B cell (primary cell): ENCODE measurements around the gene XYLT1. TPM values are rescaled to one million over a fixed set of nuclear protein-coding genes. Genes with fewer than 3 reads are reported as not detected.

Source experiments
- ATAC-seq: fragments of 200-7000 bp; cut with Tn5 transposase; one replicate; pipeline ENCODE4 v1.10.0; 2021; ENCODE audit warnings: low read depth, mild to moderate bottlenecking, moderate number of reproducible peaks, moderate library complexity
- CTCF ChIA-PET: fragments of 350-600 bp; sonication (Branson Sonifier 250); formaldehyde crosslinking; loops from one replicate; lab custom pipeline; 2021; ENCODE audit warnings: antibody characterized with exemption, inconsistent platforms; lab: Charles Lee
- POLR2A ChIA-PET: fragments of 350-600 bp; sonication (Branson Sonifier 250); formaldehyde crosslinking; loops from one replicate; lab custom pipeline; 2021; ENCODE audit warnings: antibody characterized with exemption; lab: Charles Lee
- DNase-seq: peaks from one replicate; pipeline ENCODE4 v3.0.0; 2013
- H2AFZ ChIP-seq: 2 replicates; pipeline ENCODE4 v1.6.1; 2012; ENCODE audit warnings: mild to moderate bottlenecking, low read depth, low read length; ENCODE audit not compliant: insufficient read depth, poor library complexity, severe bottlenecking
- H3K27ac ChIP-seq, 2 donors: 1 replicate in 1 of 2; 2 replicates in 1 of 2; pipeline ENCODE4 v1.5.1; 2012 to 2013; ENCODE audit warnings: low read length in 2 of 2, mild to moderate bottlenecking in 2 of 2, moderate library complexity in 1 of 2
- H3K27me3 ChIP-seq, 4 experiments: fragments of 200-600 bp in 1 of 4; sonication (generic) in 1 of 4; replicated peaks in 1 of 4; 1 replicate in 2 of 4; 2 replicates in 2 of 4; pipeline versions ENCODE4 v1.6.1 to v1.7.0; 2013 to 2016; ENCODE audit warnings: low read length in 3 of 4, mild to moderate bottlenecking in 2 of 4, mixed read lengths in 1 of 4, moderate library complexity in 1 of 4; ENCODE audit not compliant: insufficient read depth in 4 of 4, control insufficient read depth in 3 of 4; ENCODE audit errors: control extremely low read depth in 1 of 4
- H3K36me3 ChIP-seq, 2 experiments: replicated peaks in 1 of 2; 1 replicate in 1 of 2; 2 replicates in 1 of 2; pipeline versions ENCODE4 v1.6.1 to v1.7.1; 2013; ENCODE audit warnings: low read length in 1 of 2; ENCODE audit not compliant: insufficient read depth in 2 of 2, control insufficient read depth in 1 of 2; ENCODE audit errors: control extremely low read depth in 1 of 2, extremely low read depth in 1 of 2
- H3K4me1 ChIP-seq, 2 donors: fragments of 200-600 bp in 1 of 2; sonication (generic) in 1 of 2; 1 replicate in 1 of 2; 2 replicates in 1 of 2; pipeline versions ENCODE4 v1.5.1 to v1.6.1; 2013 to 2017; ENCODE audit warnings: low read length in 2 of 2; ENCODE audit not compliant: control insufficient read depth in 2 of 2, insufficient read depth in 2 of 2
- H3K4me2 ChIP-seq: replicated peaks from 2 replicates; pipeline ENCODE3; 2012; ENCODE audit warnings: mild to moderate bottlenecking, low read depth, low read length; ENCODE audit not compliant: poor library complexity, severe bottlenecking
- H3K4me3 ChIP-seq, 5 experiments: fragments of 200-600 bp in 1 of 5; sonication (generic) in 1 of 5; 1 replicate in 3 of 5; 2 replicates in 2 of 5; pipeline versions ENCODE4 v1.5.1 to v1.7.0; 2011 to 2016; ENCODE audit warnings: low read length in 4 of 5, mild to moderate bottlenecking in 4 of 5, low read depth in 2 of 5, control low read depth in 1 of 5, moderate library complexity in 1 of 5; ENCODE audit not compliant: insufficient read depth in 1 of 5; ENCODE audit errors: control extremely low read depth in 1 of 5, extremely low read depth in 1 of 5
- H3K79me2 ChIP-seq: fragments of 200-600 bp; sonication (generic); one replicate; pipeline ENCODE4 v1.6.0; 2016; ENCODE audit warnings: low read length; ENCODE audit not compliant: control insufficient read depth, insufficient read depth
- H3K9ac ChIP-seq: fragments of 200-600 bp; sonication (generic); 2 replicates; pipeline ENCODE4 v1.6.1; 2017; ENCODE audit warnings: mild to moderate bottlenecking, low read length, moderate library complexity
- H3K9me3 ChIP-seq, 3 donors: one replicate each; pipeline versions ENCODE4 v1.6.1 to v1.7.1; 2013; ENCODE audit warnings: low read length in 2 of 3; ENCODE audit not compliant: control insufficient read depth in 2 of 3, insufficient read depth in 1 of 3; ENCODE audit errors: control extremely low read depth in 1 of 3
- H4K20me1 ChIP-seq: 2 replicates; pipeline ENCODE4 v1.6.0; 2012; ENCODE audit warnings: mild to moderate bottlenecking, low read length; ENCODE audit not compliant: insufficient read depth, control insufficient read depth, poor library complexity, severe bottlenecking
- H3K27ac Mint-ChIP-seq: one replicate; pipeline ENCODE4 v1.8.0; 2021; ENCODE audit warnings: mixed read lengths
- H3K27me3 Mint-ChIP-seq: one replicate; pipeline ENCODE4 v1.8.0; 2021; ENCODE audit warnings: mixed read lengths
- H3K4me1 Mint-ChIP-seq: one replicate; pipeline ENCODE4 v1.8.0; 2021; ENCODE audit warnings: mixed read lengths
- H3K4me3 Mint-ChIP-seq: one replicate; pipeline ENCODE4 v1.8.0; 2021; ENCODE audit warnings: mixed read lengths
- H3K9me3 Mint-ChIP-seq: one replicate; pipeline ENCODE4 v1.8.0; 2022; ENCODE audit warnings: mixed read lengths; ENCODE audit not compliant: insufficient read depth
- EZH2 ChIP-seq: IDR thresholded peaks from 2 replicates; pipeline ENCODE4 v1.6.1; 2012; ENCODE audit warnings: borderline replicate concordance, low read depth, mild to moderate bottlenecking, moderate library complexity, low read length; ENCODE audit not compliant: insufficient read depth, poor library complexity, severe bottlenecking
- WGBS: methylation state at CpG from one replicate; pipeline ENCODE4 v1.1.5; 2013; ENCODE audit warnings: missing lambda C conversion rate; ENCODE audit not compliant: insufficient coverage; 5-methylcytosine and 5-hydroxymethylcytosine counted together
- intact Hi-C: fragments of 100-400 bp; cut with micrococcal nuclease; formaldehyde crosslinking; loops from one replicate; pipeline ENCODE4 v1.10.0; 2022
- polyA plus RNA-seq: library from polyadenylated mRNA; depleted of rRNA; stranded (reverse); fragments of >200 nt; gene quantifications from 2 replicates; pipeline ENCODE4 v1.2.3, GENCODE V29; 2012
- total RNA-seq, 2 donors: library from RNA; stranded (reverse); fragments of 120-200 nt in 1 of 2; gene quantifications; 1 replicate in 1 of 2; 2 replicates in 1 of 2; pipeline versions ENCODE4 v1.2.3 to v1.2.4, GENCODE V29; 2013 to 2022
- TF ChIP-seq, protein P1 (sequence below): fragments of 200-600 bp; IDR thresholded peaks from one replicate; pipeline ENCODE4 v1.8.0; 2022; ENCODE audit warnings: antibody characterized with exemption, mild to moderate bottlenecking

XYLT1 gene
- total and polyA plus RNA-seq, 2 donors (not counting 1 experiment from before 2014, with no cell fraction given): 8.7 to 59.6 TPM

DNA sequence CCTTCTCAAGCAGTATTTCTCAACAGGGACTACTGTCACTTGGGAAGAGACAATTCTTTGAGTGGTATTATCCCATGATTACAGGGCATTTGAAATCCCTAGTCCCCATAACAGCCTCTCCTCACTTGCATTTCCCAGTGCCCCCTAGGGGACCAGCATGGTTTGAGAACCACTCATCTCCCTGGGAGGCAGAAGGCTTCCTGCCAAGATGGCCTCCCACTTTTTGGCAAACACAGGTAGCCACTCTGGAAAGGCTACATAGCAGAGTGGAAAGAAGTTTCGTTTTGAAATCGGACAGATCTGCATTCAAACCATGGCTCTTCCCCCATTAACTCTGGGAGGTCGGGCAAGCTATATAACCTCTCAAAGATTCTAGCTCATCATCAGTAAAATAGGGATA lies 256.8 kb downstream of the XYLT1 start:
- H3K4me3 ChIP-seq: no peak overlapping the region
- DNase-seq: no peak
- peaks cover 0 to 23% of the 10 kb centered on the region in 2 experiments for H3K36me3 ChIP-seq
- peaks cover 0 to 7% (median 5%) of the 10 kb centered on the region in 3 donors for H3K9me3 ChIP-seq
- peaks cover 11% of the 10 kb centered on the region for H3K4me1 Mint-ChIP-seq
- ChIA-PET CTCF (no interaction called here), POLR2A (no interaction called here)
- no peaks in the 10 kb centered on the region for H3K27me3 ChIP-seq
- H3K79me2 ChIP-seq: peaks cover 33% of the 10 kb centered on the region
- no peaks in the 10 kb centered on the region for H3K27me3 Mint-ChIP-seq
- H3K4me2 ChIP-seq: no peak overlapping the region
- no peak overlapping the region for H2AFZ ChIP-seq
- TF ChIP-seq, protein P1, sequence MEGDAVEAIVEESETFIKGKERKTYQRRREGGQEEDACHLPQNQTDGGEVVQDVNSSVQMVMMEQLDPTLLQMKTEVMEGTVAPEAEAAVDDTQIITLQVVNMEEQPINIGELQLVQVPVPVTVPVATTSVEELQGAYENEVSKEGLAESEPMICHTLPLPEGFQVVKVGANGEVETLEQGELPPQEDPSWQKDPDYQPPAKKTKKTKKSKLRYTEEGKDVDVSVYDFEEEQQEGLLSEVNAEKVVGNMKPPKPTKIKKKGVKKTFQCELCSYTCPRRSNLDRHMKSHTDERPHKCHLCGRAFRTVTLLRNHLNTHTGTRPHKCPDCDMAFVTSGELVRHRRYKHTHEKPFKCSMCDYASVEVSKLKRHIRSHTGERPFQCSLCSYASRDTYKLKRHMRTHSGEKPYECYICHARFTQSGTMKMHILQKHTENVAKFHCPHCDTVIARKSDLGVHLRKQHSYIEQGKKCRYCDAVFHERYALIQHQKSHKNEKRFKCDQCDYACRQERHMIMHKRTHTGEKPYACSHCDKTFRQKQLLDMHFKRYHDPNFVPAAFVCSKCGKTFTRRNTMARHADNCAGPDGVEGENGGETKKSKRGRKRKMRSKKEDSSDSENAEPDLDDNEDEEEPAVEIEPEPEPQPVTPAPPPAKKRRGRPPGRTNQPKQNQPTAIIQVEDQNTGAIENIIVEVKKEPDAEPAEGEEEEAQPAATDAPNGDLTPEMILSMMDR: no peak
- no peak for TF ChIP-seq EZH2
- no peak overlapping the region for H3K4me3 Mint-ChIP-seq
- H3K4me1 ChIP-seq: no peaks in the 10 kb centered on the region
- peaks cover 32% of the 10 kb centered on the region for H4K20me1 ChIP-seq
- no peak overlapping the region for H3K9ac ChIP-seq
- no CpG with 5 or more reads among the region's 3 CpGs for WGBS
- ATAC-seq: no peak
- no peak overlapping the region for H3K27ac Mint-ChIP-seq
- peaks cover 9% of the 10 kb centered on the region for H3K9me3 Mint-ChIP-seq
- intact Hi-C loops: no loop called here
- H3K27ac ChIP-seq: no peak overlapping the region

DNA sequence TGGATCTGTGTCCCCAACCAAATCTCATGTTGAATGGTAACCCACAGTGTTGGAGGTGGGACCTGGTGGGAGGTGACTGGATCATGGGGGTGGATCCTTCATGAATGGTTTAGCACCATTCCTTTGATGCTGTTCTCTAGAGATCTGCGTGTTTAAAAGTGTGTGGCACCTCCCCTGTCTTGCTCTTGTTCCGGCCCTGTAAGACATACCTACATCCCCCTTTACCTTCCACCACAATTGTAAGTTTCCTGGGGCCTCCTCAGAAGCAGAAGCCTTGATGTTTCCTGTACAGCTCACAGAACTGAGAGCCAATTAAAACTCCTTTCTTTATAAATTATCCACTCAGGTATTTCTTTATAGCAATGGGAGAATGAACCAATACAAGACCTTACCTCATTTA lies 257.7 kb downstream of the XYLT1 start:
- Mint-ChIP-seq H3K27me3 (no peaks in the 10 kb centered on the region), H3K4me3 (no peak overlapping the region), H3K27ac (peak overlapping the region; percentile 1), H3K4me1 (peaks cover 11% of the 10 kb centered on the region), H3K9me3 (peaks cover 9% of the 10 kb centered on the region)
- CTCF ChIA-PET: interaction anchor here (1.2 kb wide), 1 partner anchor 255 kb away, joined by 5 read pairs; no protein-coding TSS in a partner anchor
- H3K79me2 ChIP-seq: peaks cover 33% of the 10 kb centered on the region
- ATAC-seq: no peak
- peaks cover 32% of the 10 kb centered on the region for H4K20me1 ChIP-seq
- intact Hi-C loops: no loop called here
- H3K27me3 ChIP-seq: no peaks in the 10 kb centered on the region
- POLR2A ChIA-PET: no interaction called here
- H3K9ac ChIP-seq: no peak overlapping the region
- H3K4me2 ChIP-seq: no peak overlapping the region
- H3K4me1 ChIP-seq: no peaks in the 10 kb centered on the region
- TF ChIP-seq, protein P1: no peak
- TF ChIP-seq EZH2: no peak
- H2AFZ ChIP-seq: no peak overlapping the region
- no peak for DNase-seq
- no peak overlapping the region for H3K4me3 ChIP-seq
- H3K27ac ChIP-seq: no peak overlapping the region
- 14% methylated on average over 1 of the region's 2 CpGs for WGBS
- peaks cover 0 to 23% of the 10 kb centered on the region in 2 experiments for H3K36me3 ChIP-seq
- H3K9me3 ChIP-seq: peaks cover 0 to 7% (median 5%) of the 10 kb centered on the region in 3 donors
